ENCODE data around the gene TRIM54.
"Not testable (repeated sequence)": the region's sequence is repeated elsewhere in the genome, so short reads cannot be mapped to it uniquely, and the experiment has no call there.

Gene TRIM54

GRCh38 chr2:27312152-27312551, 29.9 kb downstream of the TRIM54 start:
- no peak for DNase-seq (ENCODE audit: low read depth, low spot score)

GRCh38 chr2:27313882-27314645, 31.8 kb downstream of the TRIM54 start:
- no peak for DNase-seq (ENCODE audit: low read depth, low spot score)

DNA sequence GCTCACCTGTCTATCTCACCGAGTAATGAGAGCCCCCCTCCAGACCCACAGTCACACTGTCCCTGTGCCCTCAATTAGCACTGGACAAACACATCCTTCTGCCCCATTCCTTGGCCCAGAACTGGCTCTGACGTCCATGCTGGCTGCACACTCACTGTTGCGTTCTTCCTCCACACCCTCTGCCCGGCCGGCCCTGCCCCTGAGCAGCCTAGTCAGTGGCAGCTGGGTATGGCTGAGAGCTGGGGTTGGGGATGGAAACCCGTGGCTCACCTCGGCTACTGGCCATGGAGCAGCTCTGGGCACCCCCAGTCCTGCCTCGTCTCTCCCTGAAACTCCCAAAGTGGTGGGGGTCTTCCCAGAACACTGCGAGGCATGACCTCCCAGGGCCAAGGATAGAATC, 32.5 kb downstream of the TRIM54 start:
- no peak for DNase-seq (ENCODE audit: low read depth, low spot score)

DNA sequence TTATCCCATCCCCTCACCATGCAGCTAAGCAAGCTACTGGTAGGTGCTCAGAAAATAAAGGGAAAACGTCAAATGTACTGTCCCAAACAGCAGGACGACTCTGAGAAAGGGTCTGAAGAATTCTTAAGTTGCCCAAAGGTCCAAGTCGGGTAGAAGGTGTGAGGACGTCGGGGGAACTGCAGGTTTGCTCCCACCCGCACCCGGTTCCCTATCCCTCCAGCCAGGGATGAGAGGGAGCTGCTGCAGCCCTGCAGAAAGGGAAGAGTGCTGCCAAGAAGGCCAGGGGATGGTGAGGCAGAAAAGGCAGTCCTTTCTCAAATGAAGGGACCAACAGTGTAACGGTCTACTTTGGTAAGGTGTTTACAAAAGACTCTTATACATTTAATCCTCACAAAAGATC, 32.9 kb downstream of the TRIM54 start:
- no peak for DNase-seq (ENCODE audit: low read depth, low spot score)

- DNase-seq (ENCODE audit: low read depth, low spot score), result no peak
These were observed 34.6 kb downstream of the TRIM54 start for GRCh38 chr2:27316655-27317412.

- DNase-seq (ENCODE audit: low read depth, low spot score), result not testable (repeated sequence)
These were observed 37.6 kb downstream of the TRIM54 start for GRCh38 chr2:27319839-27320238.

DNA sequence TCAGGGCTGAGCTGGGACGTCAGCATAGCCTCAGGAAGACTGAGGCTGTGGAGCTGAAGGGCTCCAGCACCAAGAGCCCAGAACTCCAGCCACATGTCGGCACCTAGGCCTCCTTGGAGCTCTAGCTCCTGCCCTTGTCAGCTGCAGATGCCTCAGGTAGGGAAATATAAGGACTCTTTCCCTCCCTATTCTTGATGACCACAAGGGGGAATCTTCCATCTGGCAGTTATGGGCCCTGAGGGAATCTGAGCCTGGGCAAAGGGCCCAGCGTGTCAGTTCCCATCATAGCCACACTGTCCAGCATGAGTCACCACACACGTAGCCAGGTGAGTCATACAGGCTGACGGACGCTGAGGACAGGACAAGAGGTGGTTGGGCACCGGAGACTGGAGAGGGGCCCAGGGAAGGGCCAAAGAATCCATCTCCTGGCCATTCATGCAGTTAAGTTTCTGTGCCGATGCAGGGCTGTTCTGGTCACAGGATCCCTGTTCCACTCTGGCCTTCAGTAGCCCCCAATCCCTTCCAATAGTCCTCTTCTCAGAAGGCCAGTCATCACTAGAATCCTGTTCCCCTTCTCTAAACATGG, 38.8 kb downstream of the TRIM54 start:
- peak; percentile 81 for DNase-seq (ENCODE audit: low read depth, low spot score)

- DNase-seq (ENCODE audit: low read depth, low spot score), result no peak
These were observed 40.1 kb downstream of the TRIM54 start for GRCh38 chr2:27322301-27322765.

GRCh38 chr2:27322766-27323595, 40.8 kb downstream of the TRIM54 start, which contains the start of gene MPV17:
MPV17 (minus strand) TSS chr2:27323097; CDS start chr2:27322517, 580 bp downstream.
- peak; percentile 57 for DNase-seq (ENCODE audit: low read depth, low spot score)

DNA sequence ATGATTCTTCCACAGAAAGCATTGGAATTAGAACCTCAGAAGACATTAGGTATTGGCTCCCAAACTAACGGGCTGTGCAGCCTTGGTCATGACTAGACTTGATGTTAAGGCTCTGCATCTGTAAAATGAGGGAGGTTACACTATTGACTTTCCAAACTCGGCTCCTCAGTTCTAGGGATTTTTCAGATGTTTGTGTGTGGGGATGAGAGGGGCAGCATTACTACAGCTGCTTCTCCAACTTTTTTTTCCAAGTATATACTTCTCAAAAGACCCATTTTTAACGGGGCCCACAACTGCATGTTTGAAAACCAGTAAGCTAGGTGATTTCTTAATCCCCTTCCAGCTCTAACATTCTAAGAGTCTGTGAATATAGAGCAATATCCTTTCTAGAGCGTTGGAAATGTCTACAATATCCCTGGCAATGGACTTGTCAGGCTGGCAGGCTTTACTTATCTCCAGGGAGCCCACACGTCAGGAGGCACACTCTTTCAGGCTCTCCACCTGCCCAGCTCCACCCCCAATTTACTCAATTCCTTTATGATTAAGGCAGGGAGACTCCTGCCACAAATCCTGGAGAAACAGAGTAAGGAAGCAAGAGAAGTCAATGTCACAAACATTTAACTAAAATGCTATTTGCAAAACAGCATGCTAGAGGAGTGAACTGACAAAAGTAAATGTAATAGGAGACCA, 41.5 kb downstream of the TRIM54 start:
- no peak for DNase-seq (ENCODE audit: low read depth, low spot score)

DNA sequence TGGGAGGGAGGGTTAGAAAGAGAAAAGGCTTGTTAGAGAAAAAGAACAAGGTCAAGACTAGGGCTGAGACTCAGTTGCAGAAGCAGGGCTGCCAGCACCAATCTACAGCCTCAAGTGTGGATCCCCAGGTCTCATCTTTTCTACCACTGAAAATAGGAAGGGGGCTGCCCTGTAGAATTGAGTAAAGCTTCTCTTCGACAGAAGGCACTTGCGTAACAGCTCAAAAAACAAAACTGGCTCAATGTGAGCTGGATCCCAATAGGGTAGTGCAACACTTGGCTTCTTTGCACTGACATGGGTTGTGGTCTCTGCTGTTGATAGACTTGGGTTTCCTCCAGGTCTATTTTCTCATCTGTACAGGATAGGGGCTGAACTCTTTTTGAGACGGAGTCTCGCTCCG, 42.5 kb downstream of the TRIM54 start:
- no peak for DNase-seq (ENCODE audit: low read depth, low spot score)

GRCh38 chr2:27335311-27335710, 53.1 kb downstream of the TRIM54 start:
- no peak for DNase-seq (ENCODE audit: low read depth, low spot score)

- no peak for DNase-seq (ENCODE audit: low read depth, low spot score)
These were observed 53.9 kb downstream of the TRIM54 start for GRCh38 chr2:27336173-27336572.

- no peak for DNase-seq (ENCODE audit: low read depth, low spot score)
These were observed 65.4 kb downstream of the TRIM54 start for GRCh38 chr2:27347641-27348040.

DNA sequence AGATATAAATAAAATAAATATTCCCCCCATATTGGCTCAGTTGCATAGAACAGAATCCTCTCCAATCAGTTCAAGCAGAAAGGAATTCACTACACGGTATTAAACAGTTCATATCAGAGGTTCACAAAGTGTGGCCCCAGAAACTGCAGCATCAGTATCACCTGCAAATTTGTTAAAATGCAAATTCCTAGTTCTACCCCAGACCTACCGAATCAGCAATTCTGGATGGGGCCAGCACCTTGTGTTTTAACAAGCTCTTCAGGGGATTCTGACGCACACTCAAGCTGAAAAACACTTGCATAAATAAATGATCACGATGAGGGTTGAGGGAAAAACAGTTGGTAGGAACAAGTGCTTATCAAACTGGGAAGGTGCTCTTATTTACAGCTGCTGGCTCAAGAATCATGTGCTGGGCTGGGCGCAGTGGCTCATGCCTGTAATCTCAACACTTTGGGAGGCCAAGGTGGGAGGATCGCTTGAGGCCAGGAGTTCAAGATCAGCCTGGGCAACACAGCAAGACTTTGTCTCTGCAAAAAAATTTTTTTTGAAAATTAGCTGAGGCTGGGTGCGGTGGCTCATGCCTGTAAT, 68.0 kb downstream of the TRIM54 start:
- DNase-seq (ENCODE audit: low read depth, low spot score), result no peak

DNA sequence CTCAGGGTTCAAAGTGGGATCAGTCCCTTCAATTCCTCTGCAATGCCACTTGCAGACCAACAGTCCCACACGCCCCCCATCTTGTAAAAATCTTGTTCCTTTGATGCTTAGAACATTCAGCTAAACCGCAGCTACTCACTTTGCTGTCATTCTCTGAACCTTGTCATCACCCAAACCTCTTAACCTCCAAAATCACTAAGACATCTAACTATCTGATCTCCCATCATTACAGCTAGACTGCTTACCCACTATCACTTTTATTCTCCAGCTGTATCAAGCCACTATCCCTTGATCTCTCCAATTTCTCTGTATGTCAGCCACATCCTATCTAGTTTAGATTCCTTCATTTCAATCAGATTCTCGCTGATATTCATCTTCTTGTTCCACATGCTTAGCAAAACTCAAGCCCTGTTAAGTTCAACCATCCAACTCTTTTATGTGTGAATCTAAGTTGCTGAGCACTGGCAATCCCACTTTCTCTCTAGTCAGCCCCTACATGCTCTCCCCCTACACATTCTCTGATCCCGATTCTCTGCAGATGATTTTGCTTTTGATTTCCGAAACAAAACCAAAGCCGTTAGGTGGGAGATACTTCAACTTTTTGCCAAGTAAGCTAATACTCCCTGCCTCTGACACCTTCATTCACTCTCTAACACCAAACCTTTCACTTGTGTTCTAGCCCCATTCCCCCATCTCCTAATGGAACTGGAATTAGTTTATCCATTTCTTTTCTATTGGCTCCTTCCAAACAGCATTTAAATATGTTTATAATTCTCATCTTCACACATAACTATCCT, 69.8 kb downstream of the TRIM54 start:
- DNase-seq (ENCODE audit: low read depth, low spot score), result no peak

DNA sequence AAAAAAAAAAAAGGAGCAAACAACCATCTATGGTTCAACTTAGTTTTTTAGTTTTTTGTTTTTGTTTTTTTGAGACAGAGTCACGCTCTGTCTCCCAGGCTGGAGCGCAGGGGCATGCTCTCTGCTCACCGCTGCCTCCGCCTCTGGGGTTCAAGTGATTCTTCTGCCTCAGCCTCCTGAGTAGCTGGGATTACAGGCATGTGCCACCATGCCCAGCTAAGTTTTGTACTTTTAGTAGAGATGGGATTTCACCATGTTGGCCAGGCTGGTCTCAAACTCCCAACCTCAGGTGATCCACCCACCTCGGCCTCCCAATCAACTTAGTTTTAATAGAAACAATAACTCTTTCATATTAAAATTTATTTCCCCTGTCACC, 71.1 kb downstream of the TRIM54 start:
- DNase-seq (ENCODE audit: low read depth, low spot score), result not testable (repeated sequence)

GRCh38 chr2:27353762-27354596, 71.8 kb downstream of the TRIM54 start:
- no peak for DNase-seq (ENCODE audit: low read depth, low spot score)

GRCh38 chr2:27354597-27354927, 72.3 kb downstream of the TRIM54 start:
- no peak for DNase-seq (ENCODE audit: low read depth, low spot score)

Measured in brain pericyte (primary cell).